Stimulated activated CD4-positive, alpha-beta T cell treated with anti-CD3 and anti-CD28 coated beads, TNF-alpha, amount 100 ng/mL, for 48 hours (primary cell): Measurements from ENCODE around the gene PRRT4.

Experiments
- DNase-seq, 3 donors: peaks; one replicate each; pipeline ENCODE4 v3.0.0-alpha.2; 2020; ENCODE audit warnings: low read depth in 3 of 3

Gene PRRT4

GRCh38 chr7:128347647-128348097 lies 13.8 kb downstream of the PRRT4 start:
- DNase-seq, result peak in 1 of 3 donors; percentile 44

- DNase-seq, result no peak
These were observed 17.1 kb downstream of the PRRT4 start for GRCh38 chr7:128344431-128344774.

DNA sequence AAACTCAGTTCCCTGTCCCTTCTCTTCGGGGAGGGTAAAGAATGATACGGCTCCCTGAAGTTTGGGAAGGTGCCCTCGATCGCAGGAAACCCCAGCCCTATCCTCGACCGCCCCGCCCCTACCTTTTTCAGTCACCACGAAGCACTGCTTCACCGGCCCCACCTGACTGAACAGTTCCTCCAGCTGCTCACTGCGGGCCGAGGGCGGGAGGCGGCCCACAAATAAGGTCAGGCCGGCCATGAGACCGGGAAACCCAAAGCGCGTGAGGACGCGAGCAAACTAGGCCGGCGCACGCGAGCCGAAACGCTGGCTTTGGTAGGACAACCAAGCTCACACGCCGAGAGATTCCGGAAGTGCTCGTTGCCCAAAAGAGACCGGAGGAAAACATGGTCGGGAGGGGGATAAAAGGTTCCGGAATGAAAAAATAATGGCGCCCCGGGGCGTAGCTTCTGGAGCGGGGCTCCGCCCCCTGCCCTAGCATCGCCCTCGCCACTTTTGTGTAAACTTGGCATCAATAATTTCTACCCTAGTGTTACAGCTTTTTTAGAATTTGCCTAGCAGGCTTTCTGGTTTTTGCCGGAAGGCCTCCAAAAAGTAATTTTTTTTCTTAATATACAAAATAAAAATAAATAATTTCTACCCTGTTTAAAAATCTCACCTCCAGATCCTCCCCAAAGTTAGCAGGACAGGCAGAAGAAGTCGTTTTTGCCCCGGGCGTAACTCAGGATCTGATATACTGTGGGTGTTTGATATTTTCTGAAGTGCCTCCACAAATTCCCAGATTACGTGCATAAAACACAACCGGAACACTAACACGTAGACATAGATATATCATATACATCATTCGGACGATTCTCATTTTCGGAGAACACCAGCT lies 17.7 kb downstream of the PRRT4 start, which contains the start of gene RBM28:
Gene RBM28, minus strand, starts transcription at position 355 of the 877 bp plus-strand sequence. Its CDS starts 115 bp downstream, at position 240.
- DNase-seq, result peak; percentile 70 to 78 (median 71)

DNA sequence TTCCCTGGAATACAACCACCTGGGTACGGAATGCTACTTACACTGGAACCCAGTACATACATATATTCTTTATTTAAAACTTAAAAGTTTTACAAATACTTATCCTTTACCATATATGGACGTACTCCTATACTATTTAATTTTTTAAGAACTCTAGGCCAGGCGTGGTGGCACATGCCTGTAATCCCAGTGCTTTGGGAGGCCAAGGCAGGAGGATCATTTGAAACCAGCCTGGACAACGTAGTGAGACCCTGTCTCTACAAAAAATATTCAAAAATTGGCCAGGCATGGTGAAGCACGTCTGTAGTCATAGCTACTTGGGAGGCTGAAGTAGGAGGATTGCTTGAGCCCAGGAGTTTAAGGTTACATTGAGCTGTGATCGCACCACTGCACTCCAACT lies 19.8 kb downstream of the PRRT4 start:
- DNase-seq, result no peak

DNA sequence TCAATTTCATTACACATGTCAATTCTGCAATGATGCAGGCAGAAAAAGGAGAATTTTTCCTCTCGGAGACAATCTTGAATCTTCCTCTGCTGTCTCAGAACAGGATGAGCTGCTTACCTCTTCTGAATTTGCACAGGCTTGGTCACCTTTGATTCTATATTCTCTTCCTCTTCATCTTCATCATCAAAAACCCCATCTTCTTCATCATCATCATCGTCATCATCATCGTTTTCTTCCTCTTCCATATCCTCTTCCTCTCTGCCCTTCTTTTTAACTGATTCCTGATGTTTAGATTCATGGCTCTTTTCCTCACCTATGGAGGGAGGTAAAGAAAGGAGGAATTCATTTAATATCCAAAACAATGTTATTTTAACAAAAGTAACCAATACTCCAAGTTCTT lies 25.8 kb downstream of the PRRT4 start:
- DNase-seq, result no peak

GRCh38 chr7:128324368-128324680 lies 37.2 kb downstream of the PRRT4 start:
- no peak for DNase-seq

DNA sequence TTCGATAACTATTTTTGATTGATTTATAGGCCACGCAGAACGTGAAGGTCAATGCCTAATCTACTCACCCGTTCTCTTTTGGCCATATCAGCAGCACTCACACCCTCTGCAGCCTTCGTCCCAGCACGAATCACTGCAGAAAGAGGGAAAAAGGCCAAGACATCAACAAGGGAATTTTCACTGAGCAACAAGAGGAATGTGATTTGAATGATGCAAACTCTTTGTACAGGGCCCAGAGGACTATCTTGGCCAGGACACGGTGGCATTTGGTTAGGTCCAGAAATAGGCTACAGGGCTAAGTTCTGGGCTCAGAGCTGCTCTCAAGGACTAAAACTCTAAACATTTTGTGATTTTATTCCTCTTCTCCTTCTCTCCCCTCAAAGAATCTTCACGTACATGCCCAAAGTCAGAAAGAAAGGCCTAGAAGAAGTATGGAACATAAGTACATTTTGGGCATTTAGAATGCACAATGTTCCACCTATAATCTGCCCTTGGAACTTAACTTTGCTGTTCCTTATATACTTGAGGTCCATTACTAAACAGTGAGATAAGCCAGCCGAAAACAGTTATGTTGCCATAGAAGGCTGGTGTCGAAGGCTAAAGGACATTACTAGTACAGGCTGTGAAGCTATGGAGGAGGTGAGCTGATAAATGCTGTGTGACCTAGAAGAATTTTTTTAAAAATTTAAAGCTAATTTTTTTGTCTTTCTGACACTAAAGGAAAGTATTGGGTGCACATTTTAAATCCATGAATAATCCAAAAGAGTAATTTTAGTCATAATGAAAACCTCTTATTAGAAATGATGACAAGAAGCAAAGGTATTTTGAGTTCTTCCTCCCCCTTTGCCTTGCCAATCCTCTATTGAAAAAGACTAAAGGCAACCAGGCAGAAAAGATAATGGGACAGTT lies 37.8 kb downstream of the PRRT4 start:
- no peak for DNase-seq

DNA sequence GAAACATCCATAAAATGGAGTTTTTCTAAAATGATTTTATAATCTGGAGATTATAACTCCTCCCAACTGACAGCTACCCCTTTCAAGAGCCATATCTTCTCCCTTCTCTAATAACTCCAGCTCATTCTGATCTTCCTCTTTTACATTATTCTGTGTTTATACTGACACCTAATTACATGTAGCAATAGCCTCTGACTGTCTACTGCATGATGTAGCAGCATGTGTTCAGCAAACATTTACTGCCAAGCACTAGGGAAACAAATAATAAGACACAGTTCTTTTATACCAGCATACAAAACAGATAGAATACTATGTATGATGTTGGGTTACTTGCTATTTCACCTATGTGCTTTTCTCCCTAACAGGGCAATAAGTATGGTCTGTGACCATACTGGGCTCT lies 38.5 kb downstream of the PRRT4 start:
- DNase-seq, result no peak

- no peak for DNase-seq
These were observed 39.3 kb downstream of the PRRT4 start for GRCh38 chr7:128322040-128322643.

DNA sequence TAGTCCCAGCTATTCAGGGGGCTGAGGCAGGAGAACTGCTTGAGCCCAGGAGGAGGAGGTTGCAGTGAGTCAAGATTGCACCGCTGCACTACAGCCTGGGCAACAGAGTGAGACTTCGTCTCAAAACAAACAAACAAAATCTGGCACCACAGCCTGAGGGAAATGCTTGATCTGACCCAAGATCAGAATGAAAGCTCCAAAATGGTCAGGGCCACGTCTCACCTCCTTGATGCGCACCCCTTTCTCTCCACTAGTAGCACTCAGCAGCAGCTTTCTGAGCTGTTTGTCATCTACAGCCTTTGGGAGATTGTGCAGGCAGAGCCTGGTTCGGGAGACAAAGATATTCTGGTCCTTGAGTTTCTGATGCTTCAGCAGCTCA lies 40.5 kb downstream of the PRRT4 start:
- no peak for DNase-seq

DNA sequence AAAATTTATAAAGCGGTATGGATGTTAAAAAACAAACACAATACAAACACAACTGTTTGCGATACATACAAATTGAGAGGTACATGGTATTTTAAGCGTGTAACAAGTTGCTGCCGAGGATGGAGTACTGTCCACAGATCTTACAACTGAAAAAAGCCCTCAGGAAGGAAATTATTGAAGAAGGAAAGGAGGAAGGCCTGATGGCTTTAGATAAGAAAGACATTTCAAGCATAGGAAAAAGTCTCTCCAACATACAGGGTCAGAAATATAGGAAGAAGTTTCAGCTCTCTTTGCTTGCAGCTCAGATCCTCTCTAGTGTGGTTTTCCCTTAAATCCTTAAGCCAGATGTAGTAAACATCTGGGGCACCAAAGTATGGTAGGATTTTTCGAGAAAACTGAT lies 42.8 kb downstream of the PRRT4 start:
- no peak for DNase-seq

- DNase-seq, result no peak
These were observed 50.5 kb downstream of the PRRT4 start for GRCh38 chr7:128311013-128311412.

GRCh38 chr7:128310499-128310898 lies 51.0 kb downstream of the PRRT4 start:
- DNase-seq, result no peak

GRCh38 chr7:128309976-128310375 lies 51.5 kb downstream of the PRRT4 start:
- no peak for DNase-seq

- DNase-seq, result no peak
These were observed 52.4 kb downstream of the PRRT4 start for GRCh38 chr7:128309124-128309523.

DNA sequence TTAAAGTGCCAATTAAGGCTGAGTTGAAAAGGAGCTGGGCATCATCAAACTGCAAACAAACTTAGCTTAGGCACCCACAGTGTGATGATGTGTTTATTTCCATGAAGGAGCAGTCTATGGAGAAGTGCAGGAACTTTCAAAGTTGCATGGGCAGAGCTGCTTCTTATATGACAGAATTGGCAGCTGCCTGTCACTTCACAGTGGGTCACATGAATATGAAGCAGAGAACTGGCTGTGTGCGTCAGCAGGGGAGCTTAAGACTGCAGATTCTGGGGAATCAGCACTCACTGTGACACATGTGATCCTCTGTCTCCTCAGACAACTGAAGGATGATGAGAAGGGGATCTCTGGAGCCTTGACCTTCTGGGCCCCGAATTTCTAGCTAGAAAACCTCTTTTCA lies 54.4 kb downstream of the PRRT4 start:
- DNase-seq, result no peak

DNA sequence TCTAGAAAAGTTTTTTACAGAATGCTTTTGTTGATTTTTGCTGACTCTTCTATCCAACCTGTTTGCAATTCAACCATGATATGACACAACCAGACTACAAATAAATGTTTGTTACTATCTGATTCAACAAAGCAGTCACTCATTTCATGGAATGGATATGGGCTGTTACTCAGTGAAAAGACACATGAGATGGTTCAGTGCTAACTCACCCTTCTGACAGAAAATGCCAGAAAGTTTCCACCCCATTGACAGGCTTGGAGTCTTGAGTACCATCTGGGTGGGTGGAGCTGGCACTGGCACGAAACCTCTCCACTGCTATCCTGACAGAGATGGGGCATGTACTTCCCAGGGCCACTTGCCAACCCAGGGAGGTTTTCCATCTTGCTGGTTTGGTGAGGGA lies 57.3 kb downstream of the PRRT4 start:
- DNase-seq, result no peak

DNA sequence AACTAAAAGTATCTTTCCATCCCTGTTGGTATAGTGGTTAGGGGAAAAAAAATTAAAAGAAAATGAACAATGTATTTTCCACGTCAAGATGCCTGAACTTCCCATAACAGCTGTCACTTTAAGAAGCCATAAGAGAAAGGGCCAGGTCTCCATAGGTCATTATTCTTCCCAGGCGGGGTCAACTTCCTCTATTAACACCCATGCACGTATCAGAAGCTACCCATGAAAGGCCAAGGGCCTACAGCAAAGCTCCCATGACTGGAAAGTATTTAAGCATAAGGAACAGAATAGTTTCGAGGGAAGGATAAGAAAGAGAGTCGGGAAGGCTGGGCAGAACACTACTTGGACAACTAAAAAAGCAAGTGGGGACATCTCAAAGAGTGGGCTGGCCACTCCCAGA lies 57.8 kb downstream of the PRRT4 start:
- no peak for DNase-seq

GRCh38 chr7:128303133-128303532 lies 58.4 kb downstream of the PRRT4 start:
- no peak for DNase-seq

DNA sequence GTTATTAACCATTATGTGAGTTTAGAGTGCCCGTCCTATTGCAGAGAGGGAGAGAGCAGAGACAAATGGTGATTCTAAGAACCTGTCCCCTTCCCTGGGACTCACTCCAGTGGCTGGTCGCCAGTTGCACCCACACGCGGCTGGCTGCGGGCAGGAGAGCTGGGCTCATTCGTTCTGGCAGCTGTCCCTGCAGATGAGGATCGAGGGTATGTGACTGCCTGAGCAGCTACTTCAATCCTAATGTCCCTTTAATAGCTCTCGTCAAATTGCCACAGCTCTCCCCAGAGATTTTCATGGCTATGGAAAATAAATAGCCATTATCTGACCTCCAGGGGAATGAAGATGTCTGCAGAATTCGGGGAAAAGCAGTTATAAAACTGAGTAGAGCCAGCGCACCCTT lies 59.4 kb downstream of the PRRT4 start:
- DNase-seq, result no peak
